ENCODE data around the gene CNR2.
"Not testable (repeated sequence)": the region's sequence is repeated elsewhere in the genome, so short reads cannot be mapped to it uniquely, and the experiment has no call there.

The CNR2 gene

DNA sequence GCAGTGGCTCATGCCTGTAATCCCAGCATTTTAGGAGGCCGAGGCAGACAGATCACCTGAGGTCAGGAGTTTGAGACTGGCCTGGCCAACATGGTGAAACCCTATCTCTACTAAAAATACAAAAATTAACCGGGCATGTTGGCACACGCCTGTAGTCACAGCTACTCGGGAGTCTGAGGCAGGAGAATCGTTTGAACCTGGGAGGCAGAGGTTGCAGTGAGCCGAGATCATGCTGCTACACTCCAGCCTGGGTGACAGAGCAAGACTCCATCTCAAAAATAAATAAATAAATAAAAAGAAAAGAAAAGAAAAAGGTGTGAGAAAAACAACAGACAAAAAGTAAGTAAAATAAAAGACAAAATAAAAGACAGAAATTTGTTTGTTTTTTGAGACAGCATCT lies 79.0 kb downstream of the CNR2 start:
- not testable (repeated sequence) for DNase-seq (ENCODE audit: low read depth)

DNA sequence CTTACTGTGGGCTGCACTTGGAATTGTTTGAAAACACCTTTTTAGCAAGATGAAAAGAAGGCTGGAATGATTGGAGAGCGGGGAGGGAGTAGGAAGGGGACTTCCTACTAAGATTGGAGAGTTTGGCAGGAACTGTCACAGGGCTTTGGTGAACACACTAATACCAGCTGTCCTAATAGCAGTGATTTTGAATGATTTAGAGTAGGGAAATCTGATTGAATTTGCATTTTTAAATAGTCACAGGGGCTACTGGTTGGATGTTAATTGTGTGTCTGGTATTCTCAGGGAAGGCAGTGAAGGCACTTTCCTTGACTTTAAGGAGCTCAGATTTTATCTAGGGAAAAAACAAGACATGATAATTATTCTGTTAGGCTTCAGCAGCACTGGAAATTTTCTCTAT lies 85.4 kb downstream of the CNR2 start:
- DNase-seq (ENCODE audit: low read depth) = no peak

- DNase-seq (ENCODE audit: low read depth) = not testable (repeated sequence)
These were observed 86.6 kb downstream of the CNR2 start for GRCh38 chr1:23826590-23826989.

GRCh38 chr1:23825762-23826522 lies 87.2 kb downstream of the CNR2 start:
- no peak for DNase-seq (ENCODE audit: low read depth)

GRCh38 chr1:23825076-23825761 lies 87.9 kb downstream of the CNR2 start, which contains the start of gene HMGCL:
Gene HMGCL, minus strand, starts transcription at chr1:23825429. Its CDS starts 14 bp downstream, at chr1:23825415.
- DNase-seq (ENCODE audit: low read depth) = peak; percentile 83

DNA sequence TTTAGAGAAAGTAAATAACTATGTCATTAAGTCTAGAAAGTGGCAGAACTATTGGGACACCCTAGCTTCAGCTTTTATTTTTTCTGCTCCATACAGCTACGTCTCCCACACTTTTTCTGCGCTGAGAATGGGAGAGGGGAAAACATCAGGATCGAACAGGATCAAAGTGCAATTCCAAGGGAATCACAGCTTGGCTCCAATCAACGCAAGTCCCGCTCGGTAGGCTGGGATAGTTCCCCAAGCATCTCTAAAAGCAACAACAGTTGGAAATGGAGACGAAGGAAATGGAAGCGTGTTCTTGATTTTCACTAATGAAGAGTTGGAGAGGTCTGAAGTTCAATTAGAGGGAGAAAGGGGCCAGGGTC lies 88.5 kb downstream of the CNR2 start:
- no peak for DNase-seq (ENCODE audit: low read depth)

- DNase-seq (ENCODE audit: low read depth) = no peak
These were observed 89.4 kb downstream of the CNR2 start for GRCh38 chr1:23823767-23824166.

Data from activated T-helper 9 cell treated with anti-CD3 and anti-CD28 coated beads, Interleukin-2, amount 50 U/mL, for 16 hours (primary cell).